ENCODE measurements around the gene AP3B2.

GRCh38 chr15:82710208-82710555, 507 bp upstream of the AP3B2 start:
- TF ChIP-seq POLR2A (IDR thresholded peaks at IDR 0.05; ENCODE audit: low read depth, low read length), result no peak
- TF ChIP-seq CTCF (conservative IDR thresholded peaks at IDR 0.05; ENCODE audit: low read depth, low read length), result no peak
- no peak for TF ChIP-seq MAFK (IDR thresholded peaks at IDR 0.05; ENCODE audit: low read depth, low read length)
- TF ChIP-seq SMC3 (IDR thresholded peaks at IDR 0.05; ENCODE audit: low read depth, low read length), result no peak
- TF ChIP-seq MXI1 (IDR thresholded peaks at IDR 0.05; ENCODE audit: borderline replicate concordance, low read depth, low read length), result no peak
- no peak for TF ChIP-seq NFE2L2 (IDR thresholded peaks at IDR 0.05; ENCODE audit: low read depth, low read length)
- TF ChIP-seq CEBPB (IDR thresholded peaks at IDR 0.05; ENCODE audit: low read depth, low read length), result no peak
- no peak for TF ChIP-seq RFX5 (IDR thresholded peaks at IDR 0.05; ENCODE audit: low read depth, low read length)
- TF ChIP-seq RAD21 (IDR thresholded peaks at IDR 0.05; ENCODE audit: low read length), result no peak
- TF ChIP-seq MAZ (IDR thresholded peaks at IDR 0.05; ENCODE audit: borderline replicate concordance, low read depth, low read length), result no peak
- TF ChIP-seq CHD1 (IDR thresholded peaks at IDR 0.05; ENCODE audit: low read depth, low read length), result no peak
- no peak for TF ChIP-seq BHLHE40 (IDR thresholded peaks at IDR 0.05; ENCODE audit: low read depth, low read length)

All from IMR-90 (cell line).